MM.1S (cell line): ENCODE data around the gene EP400.

Source experiments
- DNase-seq: peaks from one replicate; pipeline ENCODE4 v3.0.0-alpha.2; 2015
- H2AFZ ChIP-seq: fragments of 300-600 bp; sonication (generic); 2 replicates; pipeline ENCODE4 v1.6.0; 2016; ENCODE audit warnings: antibody characterized with exemption, low read length
- H3F3A ChIP-seq: fragments of 300-600 bp; sonication (generic); 2 replicates; pipeline ENCODE4 v1.6.1; 2016; ENCODE audit warnings: mild to moderate bottlenecking, antibody characterized with exemption, low read length, moderate library complexity, mixed read lengths; ENCODE audit not compliant: insufficient read depth
- H3K27ac ChIP-seq: fragments of 300-600 bp; sonication (generic); 2 replicates; pipeline ENCODE4 v1.5.1; 2016; ENCODE audit warnings: mild to moderate bottlenecking, low read length
- H3K27me3 ChIP-seq: fragments of 300-600 bp; sonication (generic); replicated peaks from 2 replicates; pipeline ENCODE4 v1.6.0; 2016; ENCODE audit warnings: low read length; ENCODE audit not compliant: insufficient read depth
- H3K36me3 ChIP-seq: fragments of 300-600 bp; sonication (generic); replicated peaks from 2 replicates; pipeline ENCODE4 v1.6.1; 2016; ENCODE audit warnings: mild to moderate bottlenecking, low read length, mixed read lengths; ENCODE audit not compliant: insufficient read depth
- H3K4me1 ChIP-seq: fragments of 300-600 bp; sonication (generic); 2 replicates; pipeline ENCODE4 v1.6.1; 2016; ENCODE audit warnings: low read length, mixed read lengths
- H3K4me2 ChIP-seq: fragments of 300-600 bp; sonication (generic); 2 replicates; pipeline ENCODE4 v1.6.0; 2016; ENCODE audit warnings: low read depth, low read length
- H3K4me3 ChIP-seq: fragments of 300-600 bp; sonication (generic); 2 replicates; pipeline ENCODE4 v1.5.1; 2016; ENCODE audit warnings: low read length, mixed read lengths
- H3K79me2 ChIP-seq: fragments of 300-600 bp; sonication (generic); 2 replicates; pipeline ENCODE4 v1.6.1; 2016; ENCODE audit warnings: mixed run types, low read length, mixed read lengths
- H3K9ac ChIP-seq: fragments of 300-600 bp; sonication (generic); 2 replicates; pipeline ENCODE4 v1.6.1; 2016; ENCODE audit warnings: low read length, mixed read lengths
- H3K9me2 ChIP-seq: fragments of 300-600 bp; sonication (generic); replicated peaks from 2 replicates; pipeline ENCODE4 v1.6.1; 2016; ENCODE audit warnings: mild to moderate bottlenecking, low read length, mixed read lengths; ENCODE audit not compliant: insufficient read depth
- H3K9me3 ChIP-seq: fragments of 300-600 bp; sonication (generic); replicated peaks from 2 replicates; pipeline ENCODE4 v1.6.1; 2016; ENCODE audit warnings: mild to moderate bottlenecking, low read length, mixed read lengths; ENCODE audit not compliant: insufficient read depth
- H4K20me1 ChIP-seq: fragments of 300-600 bp; sonication (generic); 2 replicates; pipeline ENCODE4 v1.6.1; 2016; ENCODE audit warnings: mild to moderate bottlenecking, low read length, moderate library complexity, mixed read lengths; ENCODE audit not compliant: insufficient read depth
- EZH2 ChIP-seq: fragments of 300-600 bp; sonication (generic); optimal IDR thresholded peaks from 2 replicates; pipeline ENCODE3; 2017; ENCODE audit warnings: low read depth, mild to moderate bottlenecking, antibody characterized with exemption, low read length, mixed read lengths
- EZH2phosphoT487 ChIP-seq: fragments of 300-600 bp; sonication (generic); IDR thresholded peaks from 2 replicates; pipeline ENCODE4 v1.6.1; 2018; ENCODE audit warnings: antibody characterized with exemption, low read length
- TF ChIP-seq, protein P1 (sequence below): fragments of 300-600 bp; sonication (generic); IDR thresholded peaks from 2 replicates; pipeline ENCODE4 v1.5.1; 2016; ENCODE audit warnings: antibody characterized with exemption, low read length, mixed read lengths

The EP400 gene

DNA sequence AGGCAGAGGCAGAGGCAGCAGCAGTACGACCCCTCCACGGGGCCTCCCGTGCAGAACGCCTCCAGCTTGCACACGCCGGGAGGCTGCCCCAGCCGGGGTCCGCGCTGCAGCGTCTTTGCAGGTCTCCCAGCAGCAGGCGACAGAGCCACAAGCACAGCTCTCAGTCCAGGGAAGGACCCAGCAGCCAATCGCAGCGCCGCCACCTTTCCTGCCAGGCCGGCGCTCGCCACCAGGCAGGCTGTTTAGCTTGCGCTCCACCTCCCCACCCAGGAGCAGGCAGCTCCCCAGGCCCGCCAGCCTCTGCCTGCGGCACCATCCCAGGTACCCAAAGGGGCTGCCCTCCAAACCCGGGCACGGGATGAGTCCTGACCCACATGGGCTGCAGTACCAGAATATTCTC lies 169.1 kb downstream of the EP400 start:
- DNase-seq = no peak
- H3K9me2 ChIP-seq = no peaks in the 10 kb centered on the region
- H3K79me2 ChIP-seq = no peaks in the 10 kb centered on the region
- H3K36me3 ChIP-seq = no peaks in the 10 kb centered on the region
- no peaks in the 10 kb centered on the region for H3K27me3 ChIP-seq
- H3K9me3 ChIP-seq = no peaks in the 10 kb centered on the region
- H3K9ac ChIP-seq = no peak overlapping the region
- H4K20me1 ChIP-seq = no peaks in the 10 kb centered on the region
- no peaks in the 10 kb centered on the region for H3K4me1 ChIP-seq
- H3K27ac ChIP-seq = no peak overlapping the region
- TF ChIP-seq, protein P1, sequence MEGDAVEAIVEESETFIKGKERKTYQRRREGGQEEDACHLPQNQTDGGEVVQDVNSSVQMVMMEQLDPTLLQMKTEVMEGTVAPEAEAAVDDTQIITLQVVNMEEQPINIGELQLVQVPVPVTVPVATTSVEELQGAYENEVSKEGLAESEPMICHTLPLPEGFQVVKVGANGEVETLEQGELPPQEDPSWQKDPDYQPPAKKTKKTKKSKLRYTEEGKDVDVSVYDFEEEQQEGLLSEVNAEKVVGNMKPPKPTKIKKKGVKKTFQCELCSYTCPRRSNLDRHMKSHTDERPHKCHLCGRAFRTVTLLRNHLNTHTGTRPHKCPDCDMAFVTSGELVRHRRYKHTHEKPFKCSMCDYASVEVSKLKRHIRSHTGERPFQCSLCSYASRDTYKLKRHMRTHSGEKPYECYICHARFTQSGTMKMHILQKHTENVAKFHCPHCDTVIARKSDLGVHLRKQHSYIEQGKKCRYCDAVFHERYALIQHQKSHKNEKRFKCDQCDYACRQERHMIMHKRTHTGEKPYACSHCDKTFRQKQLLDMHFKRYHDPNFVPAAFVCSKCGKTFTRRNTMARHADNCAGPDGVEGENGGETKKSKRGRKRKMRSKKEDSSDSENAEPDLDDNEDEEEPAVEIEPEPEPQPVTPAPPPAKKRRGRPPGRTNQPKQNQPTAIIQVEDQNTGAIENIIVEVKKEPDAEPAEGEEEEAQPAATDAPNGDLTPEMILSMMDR = no peak
- TF ChIP-seq EZH2phosphoT487 (no peak), EZH2 (no peak)
- H3K4me2 ChIP-seq = no peak overlapping the region
- H2AFZ ChIP-seq = no peak overlapping the region
- H3K4me3 ChIP-seq = no peak overlapping the region
- no peaks in the 10 kb centered on the region for H3F3A ChIP-seq

DNA sequence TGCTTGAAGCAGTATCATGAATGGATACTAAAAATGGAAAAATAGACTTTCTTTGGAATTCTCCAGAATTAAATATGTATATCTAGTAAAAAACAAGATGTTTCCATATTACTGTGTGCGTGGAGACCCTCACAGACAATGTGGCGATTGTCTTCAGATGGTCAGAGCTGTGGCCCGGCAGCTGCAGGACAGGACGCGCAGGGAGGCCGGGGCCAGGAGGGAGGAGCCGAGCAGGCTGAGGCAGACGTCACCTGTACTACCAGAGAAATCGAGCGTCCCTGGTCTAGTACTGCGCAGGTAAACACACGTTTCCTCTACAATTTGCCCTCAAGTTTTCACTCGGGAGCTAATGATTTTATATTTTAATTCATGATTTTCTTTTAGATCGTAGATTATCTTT lies 171.5 kb downstream of the EP400 start:
- Histone ChIP-seq H3K4me2 (no peak overlapping the region), H3K36me3 (no peaks in the 10 kb centered on the region), H3K4me1 (no peaks in the 10 kb centered on the region), H3K27ac (no peak overlapping the region), H3K9me2 (no peaks in the 10 kb centered on the region), H3K4me3 (no peak overlapping the region), H3K9ac (no peak overlapping the region), H3K27me3 (no peaks in the 10 kb centered on the region), H3K79me2 (no peaks in the 10 kb centered on the region), H3F3A (no peaks in the 10 kb centered on the region), H2AFZ (no peak overlapping the region), H3K9me3 (no peaks in the 10 kb centered on the region), H4K20me1 (no peaks in the 10 kb centered on the region)
- TF ChIP-seq, protein P1 = no peak
- no peak for TF ChIP-seq EZH2
- no peak for TF ChIP-seq EZH2phosphoT487
- no peak for DNase-seq

DNA sequence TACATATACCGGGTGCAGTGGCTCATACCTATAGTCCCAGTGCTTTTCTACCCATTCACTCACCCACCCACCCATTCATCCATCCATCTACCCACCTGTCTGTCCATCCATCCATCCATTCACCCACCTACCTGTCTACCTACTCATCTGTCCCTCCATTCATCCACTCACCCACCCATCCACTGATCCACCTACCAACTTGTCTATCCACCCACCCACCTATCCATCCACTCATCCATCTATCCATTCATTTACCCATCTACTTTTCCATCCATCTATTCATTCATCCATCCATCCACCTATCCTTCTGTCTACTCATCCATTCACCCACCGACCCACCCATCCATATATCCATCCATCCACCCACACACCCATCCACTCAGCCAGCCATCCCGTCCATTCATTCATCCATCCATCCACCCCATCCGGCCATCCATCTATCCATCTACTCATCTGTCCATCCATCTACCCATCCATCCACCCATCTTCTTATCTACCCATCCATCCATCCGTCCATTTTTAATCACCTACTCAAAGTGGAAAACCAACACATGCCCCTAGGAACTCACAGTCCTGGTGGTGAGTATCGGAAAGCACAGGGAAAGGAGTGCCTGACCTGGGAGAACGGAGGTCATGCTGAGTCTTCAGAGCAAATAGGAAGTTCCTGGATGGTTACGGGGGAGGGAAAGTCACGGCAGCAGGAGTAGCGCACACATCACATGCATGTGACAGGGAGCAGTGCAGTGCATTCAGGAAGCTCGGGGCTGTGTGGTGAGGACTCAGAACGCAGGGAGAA lies 174.4 kb downstream of the EP400 start:
- no peaks in the 10 kb centered on the region for H3K36me3 ChIP-seq
- no peak overlapping the region for H2AFZ ChIP-seq
- no peaks in the 10 kb centered on the region for H3K4me1 ChIP-seq
- H3K4me2 ChIP-seq = no peak overlapping the region
- H3K79me2 ChIP-seq = no peaks in the 10 kb centered on the region
- H3K4me3 ChIP-seq = no peak overlapping the region
- no peak overlapping the region for H3K27ac ChIP-seq
- DNase-seq = no peak
- no peaks in the 10 kb centered on the region for H3K9me3 ChIP-seq
- H4K20me1 ChIP-seq = no peaks in the 10 kb centered on the region
- H3K9ac ChIP-seq = no peak overlapping the region
- no peaks in the 10 kb centered on the region for H3F3A ChIP-seq
- no peaks in the 10 kb centered on the region for H3K27me3 ChIP-seq
- no peaks in the 10 kb centered on the region for H3K9me2 ChIP-seq
- TF ChIP-seq EZH2 (no peak), EZH2phosphoT487 (no peak)
- TF ChIP-seq, protein P1 = no peak
